Islet precursor cell (in vitro differentiated cells): ENCODE results near the gene UAP1L1.
"Not testable (repeated sequence)": the region's sequence is repeated elsewhere in the genome, so short reads cannot be mapped to it uniquely, and the experiment has no call there.

Experiments used
- DNase-seq: peaks from one replicate; pipeline ENCODE4 v3.0.0-alpha.2; 2018

The UAP1L1 gene

DNA sequence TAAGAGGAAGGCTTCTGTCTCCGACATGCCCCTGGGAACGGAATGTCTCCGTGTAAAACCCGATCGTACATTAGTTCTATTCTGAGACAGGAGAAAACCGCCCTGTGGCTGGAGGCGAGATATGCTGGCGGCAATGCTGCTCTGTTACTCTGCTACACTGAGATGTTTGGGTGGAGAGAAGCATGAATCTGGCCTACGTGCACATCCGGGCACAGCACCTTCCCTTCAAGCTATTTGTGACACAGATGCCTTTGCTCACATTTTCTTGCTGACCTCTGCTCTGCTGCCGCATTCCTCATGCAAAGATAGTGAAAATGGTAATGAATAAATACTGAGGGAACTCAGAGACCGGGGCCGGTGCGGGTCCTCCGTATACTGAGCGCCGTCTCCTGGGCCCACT, 39.4 kb downstream of the UAP1L1 start:
- DNase-seq = peak; percentile 48

- DNase-seq = peak; percentile 45
Measured at GRCh38 chr9:137117269-137117731, 40.0 kb downstream of the UAP1L1 start.

DNA sequence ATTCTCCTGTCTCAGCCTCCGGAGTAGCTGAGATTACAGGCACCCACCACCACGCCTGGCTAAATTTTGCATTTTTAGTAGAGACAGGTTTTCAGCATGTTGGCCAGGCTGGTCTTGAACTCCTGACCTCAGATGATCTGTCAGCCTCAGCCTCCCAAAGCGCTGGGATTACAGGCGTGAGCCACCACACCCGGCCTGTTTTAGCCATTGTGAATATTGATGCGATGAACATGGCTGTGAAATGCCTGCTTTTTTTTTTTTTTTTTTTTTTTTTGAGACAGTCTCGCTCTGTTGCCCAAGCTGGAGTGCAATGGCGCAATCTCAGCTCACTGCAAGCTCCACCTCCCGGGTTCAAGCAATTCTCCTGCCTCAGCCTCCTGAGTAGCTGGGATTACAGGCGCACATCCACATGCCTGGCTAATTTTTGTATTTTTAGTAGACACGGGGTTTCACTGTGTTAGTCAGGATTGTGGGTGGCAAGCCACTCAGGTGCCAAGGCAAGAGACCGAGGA, 40.8 kb downstream of the UAP1L1 start:
- DNase-seq = not testable (repeated sequence)

- DNase-seq = not testable (repeated sequence)
Measured at GRCh38 chr9:137121927-137122795, 44.8 kb downstream of the UAP1L1 start.

DNA sequence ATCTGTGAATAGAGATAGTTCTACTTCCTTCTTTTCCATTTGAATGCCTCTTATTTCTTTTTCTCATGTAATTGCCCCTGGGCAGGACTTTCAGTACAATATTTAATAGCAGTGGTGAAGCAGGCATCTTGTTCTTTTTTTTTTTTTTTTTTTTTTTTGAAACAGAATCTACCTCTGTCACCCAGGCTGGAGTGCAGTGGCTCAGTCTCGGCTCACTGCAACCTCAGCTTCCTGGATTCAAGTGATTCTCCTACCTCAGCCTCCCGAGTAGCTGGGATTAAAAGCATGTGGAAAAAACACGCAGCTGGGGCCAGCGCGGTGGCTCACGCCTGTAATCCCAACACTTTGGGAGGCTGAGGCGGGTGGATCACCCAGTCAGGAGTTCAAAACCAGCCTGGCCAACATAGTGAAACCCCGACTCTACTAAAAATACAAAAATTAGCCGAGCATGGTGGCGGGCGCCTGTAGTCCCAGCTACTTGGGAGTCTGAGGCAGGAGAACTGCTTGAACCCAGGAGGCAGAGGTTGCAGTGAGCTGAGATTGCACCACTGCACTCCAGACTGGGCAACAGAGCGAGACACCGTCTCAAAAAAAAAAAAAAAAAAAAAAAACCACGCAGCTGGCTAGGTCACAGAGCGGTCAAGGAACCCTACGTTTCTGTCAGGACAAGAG, 45.6 kb downstream of the UAP1L1 start:
- not testable (repeated sequence) for DNase-seq

DNA sequence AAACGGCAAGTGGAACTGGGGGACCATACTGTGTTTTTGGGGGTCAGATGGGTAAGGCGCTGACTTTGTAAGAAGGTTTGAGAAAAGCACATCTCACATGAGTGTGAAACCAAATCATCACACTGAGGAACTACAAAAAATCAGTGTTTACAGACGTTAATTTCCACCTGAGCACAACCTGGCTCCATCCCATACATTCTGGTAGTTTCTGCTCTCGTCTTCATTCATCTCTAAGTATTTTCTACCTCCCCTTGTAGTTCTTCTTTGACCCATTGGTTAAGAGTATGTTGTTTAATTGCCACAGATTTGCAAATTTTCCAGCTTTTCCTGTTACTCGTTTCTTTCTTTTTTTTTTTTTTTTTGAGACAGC, 46.1 kb downstream of the UAP1L1 start:
- no peak for DNase-seq

DNA sequence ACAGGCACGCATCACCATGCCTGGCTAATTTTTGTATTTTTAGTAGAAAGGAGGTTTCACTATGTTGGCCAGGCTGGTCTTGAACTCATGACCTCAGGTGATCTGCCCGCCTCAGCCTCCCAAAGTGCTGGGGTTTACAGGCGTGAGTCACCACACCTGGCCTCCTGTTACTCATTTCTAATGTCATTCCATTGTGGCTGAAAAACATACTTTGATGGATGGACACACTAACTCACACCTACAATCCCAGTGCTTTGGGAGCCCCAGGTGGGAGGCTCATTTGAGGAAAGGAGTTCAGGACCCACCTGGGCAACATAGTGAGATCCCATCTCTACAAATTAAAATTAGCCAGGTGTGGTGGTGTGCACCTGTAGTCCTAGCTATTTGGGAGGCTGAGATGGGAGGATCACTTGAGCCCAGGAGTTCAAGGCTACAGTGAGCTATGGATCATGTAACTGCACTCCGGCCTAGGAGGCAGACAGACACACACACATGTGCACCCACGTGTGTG, 46.7 kb downstream of the UAP1L1 start:
- not testable (repeated sequence) for DNase-seq

DNA sequence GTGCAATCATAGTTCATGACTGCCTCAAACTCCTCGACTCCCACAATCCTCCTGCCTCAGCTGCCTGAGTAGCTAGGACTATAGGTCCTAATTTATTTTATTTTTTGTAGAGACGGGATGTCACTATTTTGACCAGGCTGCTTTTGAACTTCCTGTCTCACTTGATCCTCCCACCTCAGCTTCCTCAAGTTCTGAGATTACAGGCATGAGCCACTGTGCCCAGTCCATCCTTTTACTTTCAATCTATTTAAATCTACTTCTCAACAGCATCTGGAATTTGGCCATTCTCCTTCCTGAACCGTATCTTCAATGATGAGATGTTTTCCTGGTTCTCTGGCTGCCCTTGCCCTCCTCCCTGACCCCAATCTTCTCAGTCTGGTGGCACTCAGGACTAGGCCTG, 49.5 kb downstream of the UAP1L1 start:
- no peak for DNase-seq

GRCh38 chr9:137127301-137128157, 50.2 kb downstream of the UAP1L1 start:
- no peak for DNase-seq

DNA sequence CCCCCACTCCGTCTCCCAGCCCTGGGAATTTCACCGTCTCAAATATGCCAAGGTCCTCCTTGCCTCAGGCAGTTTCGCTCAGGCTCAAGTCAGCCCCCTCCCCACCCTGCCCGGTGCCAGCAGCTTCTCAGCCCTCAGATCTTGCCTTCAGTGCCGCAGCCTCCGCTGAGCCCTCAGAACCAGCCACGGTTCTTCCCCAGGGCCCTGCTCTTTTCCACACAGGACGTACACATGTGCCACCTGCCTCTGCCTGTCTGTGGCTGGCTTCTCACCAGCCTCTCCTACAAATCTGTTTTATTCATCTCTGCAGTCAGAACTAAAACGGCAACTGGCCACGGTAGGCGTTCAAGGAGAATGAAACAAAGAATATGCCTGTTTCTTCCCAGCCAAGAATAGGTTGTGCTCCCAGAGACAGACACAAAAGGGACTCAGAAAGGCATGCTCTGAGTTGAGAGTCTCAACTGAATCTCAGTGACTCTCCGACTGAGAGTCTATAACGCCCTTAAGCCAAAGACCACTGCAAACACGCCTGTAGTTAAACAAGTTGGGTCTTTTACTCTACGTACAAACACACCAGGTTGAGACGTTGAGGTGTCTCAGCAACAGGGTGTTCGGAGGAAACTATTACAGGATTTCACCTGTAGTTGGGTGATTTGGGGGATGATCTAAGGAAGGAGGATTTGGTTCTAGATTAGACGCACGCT, 51.0 kb downstream of the UAP1L1 start:
- DNase-seq = no peak

DNA sequence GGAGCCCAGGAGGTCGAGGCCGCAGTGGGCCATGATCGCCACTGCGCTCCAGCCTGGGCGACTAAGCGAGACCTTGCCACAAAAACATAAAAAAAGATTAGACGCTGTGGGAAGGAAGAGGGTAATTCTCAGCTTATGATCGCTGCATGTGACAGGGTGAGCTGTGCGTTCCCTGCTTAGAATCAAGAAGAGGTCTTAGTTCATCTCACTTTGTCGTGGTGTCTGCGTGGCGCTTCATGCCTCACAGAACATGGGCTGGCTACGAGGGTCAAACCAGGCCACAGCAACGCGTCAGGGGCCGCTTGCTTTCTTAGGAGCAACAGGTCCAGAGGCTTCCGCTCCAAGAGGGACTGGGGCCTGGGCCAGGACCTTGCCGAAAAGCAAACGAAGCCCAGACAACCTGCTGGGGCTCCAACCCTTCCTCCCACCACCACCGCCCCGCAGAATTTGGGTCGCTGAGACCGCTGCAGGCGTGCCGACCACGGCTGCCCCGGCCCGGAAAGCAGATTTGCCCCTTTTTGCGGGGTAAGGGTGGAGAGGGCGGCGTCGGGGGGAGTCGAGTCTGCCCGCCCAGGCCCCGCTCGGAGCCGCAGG, 51.6 kb downstream of the UAP1L1 start:
- DNase-seq = no peak

DNA sequence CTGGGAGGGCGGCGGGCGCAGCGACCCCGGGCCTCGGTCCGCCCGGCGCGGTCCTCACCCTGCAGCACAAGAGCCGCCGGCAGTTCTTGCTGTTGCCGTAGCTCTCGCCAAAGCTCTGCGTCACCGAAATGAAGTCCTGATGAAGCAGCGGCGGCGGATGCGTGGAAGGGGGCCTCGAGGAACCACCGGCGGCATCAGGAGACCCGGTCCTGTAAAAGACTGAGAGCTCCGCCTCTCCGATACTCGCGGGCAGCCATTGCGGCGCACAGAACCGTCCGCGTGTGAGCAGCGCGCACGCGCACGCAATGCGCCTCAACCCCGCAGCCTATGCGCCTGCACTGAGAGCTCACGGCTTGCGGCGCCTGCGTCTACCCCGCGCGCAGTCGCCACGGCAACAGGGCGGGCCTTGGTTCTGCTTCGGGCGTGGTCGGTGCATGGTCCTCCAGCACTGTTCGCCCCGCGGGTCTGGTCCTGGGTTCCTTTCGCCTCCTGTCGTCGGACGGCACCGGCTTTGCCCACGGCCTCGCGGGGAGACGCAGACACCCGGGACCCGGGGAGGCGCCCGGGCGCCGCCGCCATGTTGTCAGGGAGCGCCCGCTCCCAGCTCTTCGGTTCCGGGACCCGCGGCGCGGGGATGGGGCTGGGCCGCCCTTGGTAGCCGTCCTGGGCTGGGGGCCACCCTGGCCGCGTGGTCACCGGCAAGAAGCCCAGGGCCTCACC, 52.3 kb downstream of the UAP1L1 start:
- DNase-seq = peak; percentile 95

GRCh38 chr9:137130176-137130755, 52.9 kb downstream of the UAP1L1 start:
- no peak for DNase-seq
